Activated CD4-positive, alpha-beta T cell treated with anti-CD3 and anti-CD28 coated beads, Interleukin-2, Interleukin-4, amounts not matched to agents 100 ng/mL and 50 ng/mL, durations not matched to agents 16 hours and 8 hours (primary cell): Measurements from ENCODE around the gene PRM1.
"Not testable (repeated sequence)": the region's sequence is repeated elsewhere in the genome, so short reads cannot be mapped to it uniquely, and the experiment has no call there.

Experiments used
- DNase-seq: peaks from one replicate; pipeline ENCODE4 v3.0.0-alpha.2; 2020; ENCODE audit warnings: low spot score

PRM1 gene

DNA sequence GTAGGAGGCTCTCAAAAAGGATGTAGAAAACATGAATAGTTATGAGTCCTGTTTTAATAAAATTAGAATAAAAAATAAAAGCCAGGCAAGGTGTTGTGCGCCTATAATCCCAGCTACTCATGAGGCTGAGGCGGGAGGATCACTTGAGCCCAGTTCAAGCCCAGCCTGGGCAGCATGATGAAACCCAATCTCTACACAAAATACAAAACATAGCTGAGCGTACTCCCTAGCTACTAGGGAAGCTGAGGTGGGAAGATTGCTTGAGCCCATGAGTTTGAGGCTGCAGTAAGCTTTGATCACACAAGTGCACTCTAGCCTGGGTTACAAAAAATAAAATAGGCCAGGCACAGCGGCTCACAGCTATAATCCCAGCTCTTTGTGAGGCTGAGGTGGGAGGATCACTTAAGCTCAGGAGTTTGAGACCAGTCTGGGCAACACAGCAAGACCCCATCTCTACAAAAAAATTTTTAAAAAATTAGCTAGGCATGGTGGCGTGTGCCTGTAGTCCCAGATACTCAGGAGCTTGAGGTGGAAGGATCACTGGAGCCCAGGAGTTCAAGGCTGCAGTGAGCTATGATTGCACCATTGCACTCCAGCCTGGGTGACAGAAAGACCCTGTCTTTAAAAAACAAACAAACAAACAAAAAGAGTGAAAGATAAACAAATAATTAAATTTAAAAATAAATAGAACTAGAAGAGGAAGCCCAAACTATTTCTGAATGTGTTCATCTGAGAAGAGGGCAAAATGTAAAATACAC lies 17.2 kb upstream of the PRM1 start:
- no peak for DNase-seq

DNA sequence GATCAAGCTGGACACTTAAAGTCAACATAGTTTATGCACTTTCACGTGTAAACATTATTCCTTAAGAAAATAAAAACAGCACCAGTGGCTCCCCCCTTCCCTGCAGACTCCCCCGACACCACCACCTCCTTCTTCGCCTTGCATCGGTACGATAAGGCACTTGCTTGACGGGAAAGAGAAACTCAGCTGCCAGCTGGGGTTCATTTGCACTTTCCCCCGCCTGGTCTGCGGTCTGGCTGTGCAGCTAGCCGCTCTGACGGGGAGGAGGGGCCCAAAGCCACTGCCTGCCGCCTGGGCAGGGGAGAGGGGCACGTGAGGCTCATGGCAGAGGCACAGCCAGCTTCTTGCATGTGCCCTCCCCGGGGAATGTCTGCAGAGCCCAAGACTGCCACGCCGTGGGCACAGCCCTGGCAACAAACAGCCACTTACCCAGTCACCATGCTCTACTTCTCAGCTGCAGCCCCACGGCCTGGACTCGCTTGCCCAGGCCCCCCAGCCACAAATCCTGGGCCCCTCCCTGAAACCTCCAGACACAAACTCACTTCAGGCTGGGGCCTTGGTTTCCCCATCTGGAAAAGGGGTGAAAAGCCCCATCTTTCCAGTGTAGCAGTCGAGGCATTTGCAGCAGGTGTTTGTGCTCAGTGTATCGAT lies 16.5 kb upstream of the PRM1 start:
- DNase-seq = peak; percentile 70

DNA sequence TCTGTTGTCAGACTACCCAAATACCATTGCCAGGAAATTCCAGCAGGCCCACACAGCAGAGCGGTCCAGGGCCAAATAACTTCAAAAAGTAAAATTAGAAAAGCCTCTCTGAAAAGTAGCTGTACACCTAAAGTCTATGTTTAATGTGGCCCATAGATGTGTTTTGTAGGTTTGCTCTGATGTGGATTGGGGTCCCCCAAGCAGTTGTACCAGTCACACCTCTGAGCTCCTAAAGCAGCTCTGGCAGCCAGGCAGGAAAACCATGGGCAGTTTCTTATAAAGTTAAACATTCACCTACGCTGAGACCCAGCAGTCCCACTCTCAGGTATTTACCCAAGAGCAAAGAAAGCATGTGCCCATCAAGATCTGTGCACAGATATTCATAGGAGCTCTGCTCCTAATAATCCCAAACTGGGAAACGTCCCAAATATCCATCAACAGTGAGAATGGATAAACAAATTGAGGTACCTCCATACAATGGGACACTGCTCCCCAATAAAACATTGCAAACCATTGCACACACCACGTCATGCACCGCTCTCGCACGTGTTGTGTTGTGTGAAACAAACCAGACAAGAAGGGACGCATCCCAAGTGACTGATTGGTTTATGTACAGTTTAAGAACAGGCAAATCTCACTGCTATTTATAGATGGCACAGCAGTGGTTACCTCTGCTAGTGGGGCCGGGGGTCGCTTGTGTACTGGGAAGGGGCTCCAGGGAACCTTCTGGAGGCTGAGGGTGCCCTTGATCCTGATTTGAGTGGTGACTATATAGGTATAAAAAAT lies 15.8 kb upstream of the PRM1 start:
- no peak for DNase-seq

DNA sequence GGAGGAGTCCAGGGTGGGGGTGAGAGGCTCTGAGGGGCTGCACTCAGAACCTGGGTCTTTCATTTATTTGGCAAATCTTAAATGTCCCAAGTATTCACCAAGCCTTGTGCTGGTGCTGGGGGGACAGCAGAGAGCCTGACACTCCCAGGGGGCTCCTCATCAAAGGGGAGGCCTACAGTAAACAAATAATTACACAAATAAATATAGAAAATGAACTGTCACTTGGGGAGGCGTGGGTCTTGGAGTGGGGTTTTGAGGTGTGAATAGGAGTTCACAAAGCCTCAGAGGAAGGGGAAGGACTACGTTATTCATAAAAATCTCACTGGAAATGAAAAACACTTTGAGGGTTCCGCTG lies 15.2 kb upstream of the PRM1 start:
- DNase-seq = no peak

DNA sequence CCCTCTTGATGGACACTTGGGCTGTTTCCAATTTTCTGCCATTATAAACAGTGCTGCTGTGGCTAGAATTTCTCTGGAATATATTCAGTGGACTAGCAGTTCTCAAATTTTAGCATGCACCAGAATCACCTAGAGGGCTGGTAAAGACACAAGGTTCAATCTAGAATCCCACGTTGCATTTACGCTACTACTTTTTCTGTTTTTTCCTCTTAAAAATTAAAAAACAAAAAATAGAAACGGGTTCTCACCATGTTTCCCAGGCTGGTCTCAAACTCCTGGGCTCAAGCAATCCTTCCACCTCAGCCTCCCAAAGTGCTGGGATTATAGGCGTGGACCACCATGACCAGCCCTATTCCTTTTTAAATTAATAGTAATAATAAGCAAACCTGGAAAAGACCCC lies 14.5 kb upstream of the PRM1 start:
- DNase-seq = no peak

DNA sequence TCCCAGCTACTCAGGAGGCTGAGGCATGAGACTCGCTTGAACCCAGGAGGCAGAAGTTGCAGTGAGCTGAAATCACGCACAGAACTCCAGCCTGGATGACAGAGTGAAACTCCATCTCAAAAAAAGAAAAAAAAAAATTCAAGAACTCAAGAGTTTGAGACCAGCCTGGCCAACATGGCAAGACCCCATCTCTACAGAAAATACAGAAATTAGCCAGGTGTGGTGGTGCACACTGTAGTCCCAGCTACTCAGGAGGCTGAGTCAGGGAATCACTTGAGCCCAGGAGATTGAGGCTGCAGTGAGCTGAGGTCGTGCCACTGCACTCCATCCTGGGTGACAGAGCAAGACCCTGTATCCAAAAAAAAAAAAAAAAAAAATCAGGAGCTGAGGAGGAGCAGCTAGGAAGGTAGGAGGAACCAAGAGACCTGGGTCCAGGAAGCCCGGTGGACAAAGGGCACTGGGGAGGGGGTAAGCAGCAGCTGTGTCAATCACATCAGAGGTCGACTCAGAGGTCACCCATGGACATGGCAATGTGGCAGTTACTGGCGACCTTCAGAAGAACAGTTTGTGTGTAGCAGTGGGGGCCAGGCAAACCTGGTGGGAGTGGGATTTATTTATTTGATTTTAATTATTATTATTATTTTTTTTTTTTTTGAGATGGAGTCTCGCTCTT lies 11.1 kb upstream of the PRM1 start:
- no peak for DNase-seq

DNA sequence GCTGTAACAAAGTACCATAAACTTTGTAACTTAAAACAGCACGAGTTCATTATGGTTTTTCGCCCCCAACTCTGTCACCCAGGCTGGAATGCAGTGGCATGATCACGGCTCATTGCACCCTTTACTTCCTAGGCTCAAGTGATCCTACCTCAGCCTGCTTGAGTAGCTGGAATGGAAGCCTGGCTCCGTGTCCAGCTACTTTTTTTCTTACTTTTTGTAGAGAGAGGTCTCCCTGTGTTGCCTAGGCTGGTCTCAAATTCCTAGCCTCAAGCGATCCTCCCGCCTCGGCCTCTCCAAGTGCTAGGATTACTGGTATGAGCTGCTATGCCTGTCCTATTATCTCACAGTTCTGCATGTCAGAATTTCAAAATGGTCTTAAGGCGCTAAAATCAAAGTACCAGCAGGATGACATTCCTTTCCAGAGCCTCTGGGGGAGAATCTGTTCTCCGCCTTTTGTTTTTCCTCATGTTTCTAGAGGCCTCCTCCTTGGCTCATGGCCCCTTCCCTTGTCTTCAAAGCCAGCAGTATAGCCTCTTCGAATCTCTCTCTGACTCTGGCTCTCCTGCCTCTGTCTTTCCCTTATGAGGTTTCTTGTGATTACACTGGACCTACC lies 10.1 kb upstream of the PRM1 start:
- no peak for DNase-seq

DNA sequence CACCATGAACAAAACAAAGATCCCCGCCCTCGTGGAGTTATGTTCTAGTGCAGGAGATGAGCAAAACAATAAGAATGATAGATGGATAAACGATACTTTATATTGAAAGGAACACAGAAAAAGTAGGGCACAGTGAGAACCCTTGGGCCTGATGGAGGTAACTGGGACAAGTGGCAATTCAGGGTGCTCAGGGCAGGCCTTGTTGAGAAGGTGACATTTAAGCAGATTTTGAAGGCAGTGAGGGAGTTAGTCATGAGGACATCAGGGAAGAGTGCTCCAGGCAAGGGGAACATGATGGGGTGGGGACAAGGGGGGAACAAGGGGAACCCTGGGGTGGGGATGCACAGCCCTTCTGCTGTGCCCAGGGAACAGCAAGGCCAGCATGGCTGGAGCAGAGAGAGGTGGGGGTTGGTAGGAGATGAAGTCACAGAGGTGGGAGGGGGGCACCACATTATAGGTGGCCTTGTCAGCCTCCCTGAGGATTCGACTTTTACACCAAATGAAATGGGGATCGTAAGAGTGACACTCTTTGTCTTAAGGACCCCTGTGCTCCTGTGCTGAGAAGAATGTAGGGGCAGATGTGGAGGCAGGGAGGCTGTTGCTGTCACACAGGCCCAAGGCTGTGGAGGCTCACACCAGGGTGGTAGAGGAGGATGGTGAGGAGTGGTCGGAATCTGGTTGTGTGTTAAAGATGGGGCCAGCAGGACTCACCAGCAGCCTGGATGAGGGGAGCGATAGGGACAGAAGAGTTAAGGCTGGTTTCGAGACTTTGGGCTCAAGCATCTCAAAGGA lies 9.2 kb upstream of the PRM1 start:
- no peak for DNase-seq

DNA sequence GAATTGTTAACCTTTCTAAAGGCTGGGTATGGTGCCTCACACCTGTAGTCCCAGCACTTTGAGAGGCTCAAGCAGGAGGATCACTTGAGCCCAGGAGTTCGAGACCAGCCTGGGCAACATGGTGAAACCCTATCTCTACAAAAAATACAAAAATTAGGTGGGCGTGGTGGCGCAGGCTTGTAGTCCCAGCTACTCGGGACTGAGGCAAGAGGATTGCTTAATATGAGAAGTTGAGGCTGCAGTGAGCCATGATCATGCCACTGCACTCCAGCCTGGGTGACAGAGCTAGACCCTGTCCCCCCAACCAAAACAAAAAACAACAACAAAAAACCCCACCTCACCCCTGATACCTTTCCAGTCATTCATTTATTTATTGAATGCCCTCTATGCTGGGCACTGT lies 8.6 kb upstream of the PRM1 start:
- not testable (repeated sequence) for DNase-seq

DNA sequence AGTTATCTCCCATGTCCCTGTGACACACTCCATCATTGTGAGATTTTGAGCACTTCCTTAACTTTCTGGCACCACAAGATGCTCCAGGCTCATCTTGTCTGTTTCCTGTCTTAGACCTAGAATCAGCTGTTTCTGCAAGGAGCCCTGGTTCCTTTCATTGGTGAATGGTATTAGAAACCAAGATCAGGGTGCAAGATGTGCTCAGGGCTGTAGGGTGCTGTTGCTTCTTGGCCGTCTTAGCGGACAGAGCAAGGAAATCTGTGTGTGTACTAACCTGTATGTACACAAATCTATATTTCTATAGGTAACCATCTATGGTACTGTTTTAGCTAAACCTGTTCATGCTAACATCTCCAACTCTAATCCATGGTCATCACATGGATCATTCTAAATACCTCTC lies 8.1 kb upstream of the PRM1 start:
- no peak for DNase-seq

DNA sequence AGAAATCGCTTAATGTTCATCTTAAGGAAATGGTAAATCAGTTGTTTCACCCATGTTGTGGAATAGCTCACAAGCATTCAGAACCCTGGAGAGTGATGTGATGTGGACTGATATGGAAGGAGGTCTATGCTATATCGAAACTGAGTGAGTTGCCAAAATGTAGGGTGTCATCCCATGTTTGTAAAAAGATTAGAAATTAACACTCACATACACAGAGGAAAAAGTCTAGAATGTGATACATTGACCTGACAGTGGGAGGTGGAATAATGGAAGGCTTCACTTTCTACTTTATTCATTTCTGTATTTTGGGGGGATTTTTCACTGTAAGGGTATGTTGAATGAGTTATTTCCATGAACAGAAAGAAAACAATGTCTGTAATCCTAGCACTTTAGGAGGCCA lies 4.7 kb upstream of the PRM1 start:
- DNase-seq = no peak

DNA sequence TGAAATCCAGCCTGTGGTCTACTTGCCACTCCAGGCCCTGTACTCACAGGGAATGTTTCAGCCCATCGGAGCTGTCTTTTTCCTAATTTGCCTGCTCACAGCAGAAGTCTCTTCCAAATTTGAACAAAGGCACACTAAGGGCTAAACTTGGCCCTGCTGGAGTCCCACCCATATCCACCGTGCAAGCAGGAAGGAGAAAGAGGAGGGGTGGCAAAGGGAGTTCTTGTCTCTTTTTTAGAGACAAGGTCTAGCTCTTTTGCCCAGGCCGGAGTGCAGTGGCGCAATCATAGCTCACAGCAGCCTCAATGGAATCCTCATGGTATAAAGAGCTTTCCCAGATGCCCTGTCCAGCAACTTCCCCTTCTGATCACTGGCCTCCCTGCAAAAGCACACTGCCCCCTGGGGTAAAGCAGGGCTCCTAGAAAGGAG lies 2.7 kb upstream of the PRM1 start:
- DNase-seq = no peak

DNA sequence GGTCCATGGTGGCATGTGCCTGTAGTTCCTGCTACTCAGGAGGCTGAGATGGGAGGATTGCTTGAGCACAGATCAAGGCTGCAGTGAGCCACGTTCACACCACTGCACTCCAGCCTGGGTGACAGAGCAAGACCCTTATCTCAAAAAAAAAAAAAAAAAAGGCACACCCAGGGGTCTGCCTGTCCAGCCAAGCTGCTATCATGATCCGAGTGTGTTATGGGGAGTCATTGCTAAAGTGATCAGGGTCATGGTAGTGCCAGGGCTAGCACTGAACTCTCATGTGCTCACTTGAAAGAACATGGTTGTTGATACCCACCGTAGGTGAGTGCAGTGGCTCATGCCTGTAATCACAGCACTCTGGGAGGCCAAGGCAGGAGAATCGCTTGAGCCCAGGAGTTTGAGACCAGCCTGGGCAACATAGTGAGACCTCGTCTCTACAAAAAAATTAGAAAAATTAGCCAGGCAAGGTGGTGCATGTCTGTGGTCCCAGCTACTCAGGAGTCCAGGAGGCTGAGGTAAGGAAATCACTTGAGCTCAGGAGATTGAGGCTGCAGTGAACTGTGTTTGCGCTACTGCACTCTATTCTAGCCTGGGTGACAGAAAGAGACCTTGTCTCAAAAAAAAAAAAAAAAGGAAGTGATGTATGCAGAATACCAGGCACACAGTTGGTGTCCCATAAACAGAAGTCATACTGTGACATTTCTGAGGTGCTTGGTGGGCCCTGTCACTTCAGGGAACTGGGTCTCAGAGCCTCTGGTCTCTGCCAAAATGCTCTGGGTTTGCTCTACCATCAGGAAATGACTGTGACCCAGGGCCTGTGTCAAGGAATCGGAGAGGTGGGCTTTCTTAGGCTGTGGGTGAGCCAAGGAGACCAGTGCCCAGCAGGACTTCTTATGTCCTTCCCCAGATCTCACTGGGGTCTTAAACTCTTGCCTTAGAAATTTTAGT lies 2.2 kb downstream of the PRM1 start:
- DNase-seq = no peak

DNA sequence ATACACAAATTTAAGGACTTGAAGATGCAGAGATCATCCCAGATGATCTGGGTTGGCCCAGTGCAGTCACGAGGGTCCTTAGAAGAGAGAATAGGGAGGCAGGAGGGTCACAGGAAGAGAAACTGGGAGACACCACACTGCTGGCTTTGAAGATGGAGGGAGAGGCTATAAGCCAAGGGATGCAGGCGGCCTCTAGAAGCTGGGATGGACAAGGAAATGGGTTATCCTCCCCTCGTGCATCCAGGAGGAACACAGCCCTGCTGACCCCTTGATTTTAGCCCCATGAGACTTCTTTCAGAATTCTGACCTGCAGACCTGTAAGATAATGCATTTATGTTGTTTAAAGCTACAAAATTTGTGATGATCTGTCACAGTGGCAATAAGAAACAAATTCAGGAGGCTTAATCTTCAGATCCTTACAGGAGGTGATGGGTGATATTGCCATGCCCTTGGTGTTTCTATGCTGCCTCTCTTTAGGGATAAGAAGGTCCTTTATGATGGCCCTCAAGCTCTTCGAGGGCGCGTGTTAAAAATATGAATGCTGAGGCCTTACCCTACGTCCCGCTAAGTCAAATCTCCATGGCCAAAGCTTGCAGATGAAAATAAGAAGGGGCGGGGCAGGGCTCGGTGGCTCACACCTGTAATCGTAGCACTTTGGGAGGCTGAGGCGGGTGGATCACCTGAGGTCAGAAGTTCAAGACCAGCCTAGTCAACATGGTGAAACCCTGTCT lies 3.4 kb downstream of the PRM1 start:
- no peak for DNase-seq

DNA sequence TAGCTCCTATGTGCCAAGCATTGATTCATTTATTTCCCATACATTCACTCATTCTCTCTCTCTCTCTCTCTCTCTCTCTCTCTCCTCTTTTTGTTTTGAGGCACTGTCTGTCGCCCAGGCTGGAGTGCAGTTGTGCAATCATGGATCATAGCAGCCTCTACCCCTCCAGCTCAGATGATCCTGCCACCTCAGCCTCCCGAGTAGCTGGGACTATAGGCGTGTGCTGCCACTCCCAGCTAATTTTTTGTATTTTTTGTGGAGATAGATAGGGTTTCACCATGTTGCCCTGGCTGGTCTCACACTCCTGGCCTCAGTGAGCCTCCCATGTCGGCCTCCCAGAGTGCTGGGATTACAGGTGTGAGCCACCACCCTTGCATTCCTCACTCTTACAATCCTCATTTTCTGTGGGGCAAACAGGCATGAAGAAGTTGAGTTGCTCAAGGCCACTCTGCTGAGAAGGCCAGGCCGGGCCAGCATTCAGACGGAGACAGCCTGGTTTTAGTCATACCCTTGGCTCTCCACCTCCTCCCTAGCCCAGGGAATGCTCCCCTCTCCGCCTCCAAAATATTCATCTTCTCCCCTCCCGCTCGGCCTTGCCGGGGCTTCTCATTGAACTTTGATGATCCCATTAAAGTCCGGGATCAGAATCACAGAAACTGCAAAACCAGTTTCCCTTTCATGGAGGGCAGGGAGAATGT lies 4.1 kb downstream of the PRM1 start:
- no peak for DNase-seq

DNA sequence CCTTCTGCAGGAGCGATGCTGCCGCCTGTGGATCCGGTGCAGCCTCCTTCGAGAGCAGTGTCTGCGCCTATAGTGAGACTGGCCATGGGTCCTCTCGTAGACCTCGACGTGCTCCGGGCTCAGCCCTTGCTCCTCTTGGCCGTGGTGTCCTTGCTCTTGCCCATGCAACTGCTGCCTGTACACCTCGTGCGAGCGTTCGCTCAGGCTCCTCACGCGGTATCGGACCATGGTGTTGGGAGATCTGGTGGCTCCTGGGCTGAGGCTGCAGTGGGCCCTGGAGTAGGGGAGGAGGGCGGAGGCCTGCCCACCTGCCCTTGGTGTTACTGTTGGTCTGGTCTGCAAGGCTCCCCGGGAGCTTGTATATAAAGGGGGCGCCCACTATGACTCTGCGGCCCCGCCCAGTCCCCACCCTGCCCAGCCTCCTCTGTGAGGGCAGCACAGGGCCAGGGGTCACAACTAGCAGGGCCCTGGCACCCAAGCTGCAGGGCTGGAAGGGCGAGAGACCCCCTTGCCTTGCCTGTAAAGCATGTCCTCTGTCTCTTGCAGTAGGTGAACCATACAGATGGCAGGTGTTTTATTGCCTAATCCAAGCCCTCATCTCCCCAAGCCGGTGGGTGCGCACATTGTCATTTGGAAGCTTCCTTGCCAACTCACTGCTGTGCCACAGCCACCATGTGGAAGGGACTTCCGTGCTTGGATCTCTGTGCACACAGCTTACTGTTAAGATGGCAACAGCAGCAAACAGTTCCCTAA lies 4.8 kb downstream of the PRM1 start, which contains the start of gene PRM2:
Gene PRM2, minus strand, starts transcription at position 338 of the 753 bp plus-strand sequence. Its CDS starts 110 bp downstream, at position 228.
- no peak for DNase-seq

DNA sequence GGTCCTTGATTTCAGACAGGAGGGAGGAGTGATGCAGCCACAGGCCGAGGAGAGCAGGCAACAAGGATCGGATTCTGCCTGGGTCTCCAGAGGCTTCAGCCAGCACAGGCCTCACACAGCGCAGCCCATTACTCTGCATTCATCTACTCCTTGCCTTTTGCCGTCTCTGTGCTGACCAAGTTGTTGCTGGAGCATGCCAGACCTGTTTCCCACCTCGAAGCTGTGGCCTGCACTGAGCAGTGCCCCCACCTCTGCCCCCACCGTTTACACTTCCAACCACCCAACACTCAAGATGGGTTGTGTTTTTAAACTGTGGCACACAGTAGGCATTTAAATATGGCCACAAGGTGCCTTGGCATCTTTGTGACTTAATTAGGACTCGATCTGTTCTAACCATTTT lies 6.2 kb downstream of the PRM1 start:
- no peak for DNase-seq

DNA sequence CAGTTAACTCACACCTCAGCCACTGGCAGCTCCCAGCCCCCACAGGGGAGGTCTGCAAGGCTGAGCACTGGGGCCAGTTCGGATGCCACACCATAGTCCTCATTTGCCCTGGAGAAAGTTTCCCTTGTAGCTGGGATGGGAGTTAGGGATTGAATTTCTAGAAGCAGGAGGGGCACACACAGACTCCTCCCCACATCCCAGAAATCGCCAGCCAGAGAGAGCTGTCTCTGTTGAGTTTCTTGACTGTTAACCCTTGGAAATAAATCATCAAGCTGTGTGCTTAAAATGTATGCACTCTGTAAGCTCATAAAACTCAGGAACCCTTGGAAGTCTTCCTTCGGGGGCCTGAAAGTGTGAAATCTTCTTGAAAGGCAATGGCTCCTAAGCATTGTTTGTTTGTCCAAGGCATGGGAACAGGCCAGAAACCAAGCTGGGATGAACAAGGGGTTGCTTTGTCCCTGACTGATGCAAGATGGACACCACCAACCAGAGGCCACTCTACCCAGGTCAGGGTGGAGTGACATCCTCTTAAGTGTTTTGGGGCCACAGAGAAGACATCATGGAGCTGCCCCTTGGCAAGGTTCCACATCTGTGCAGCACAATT lies 7.3 kb downstream of the PRM1 start:
- no peak for DNase-seq
